H9 (cell line): ENCODE results near the gene NUP160. TPM values are rescaled to one million over a fixed set of nuclear protein-coding genes. Genes with fewer than 3 reads are reported as not detected.

ENCODE experiments used
- DNase-seq: peaks from one replicate; pipeline ENCODE4 v3.0.0-alpha.2; 2017
- H2AFZ ChIP-seq: one replicate; pipeline ENCODE4 v1.6.1; 2013; ENCODE audit warnings: mild to moderate bottlenecking, low read length, control low read depth, moderate library complexity
- H2AK5ac ChIP-seq: 2 replicates; pipeline ENCODE4 v1.6.1; 2013; ENCODE audit warnings: low read length, control low read depth, mixed read lengths; ENCODE audit not compliant: insufficient read length
- H2BK120ac ChIP-seq: one replicate; pipeline ENCODE4 v1.6.1; 2013; ENCODE audit warnings: low read depth, mild to moderate bottlenecking, low read length, control low read depth, inconsistent platforms; ENCODE audit not compliant: poor library complexity, severe bottlenecking
- H2BK12ac ChIP-seq: 2 replicates; pipeline ENCODE4 v1.6.1; 2013; ENCODE audit warnings: low read length, control low read depth, mixed read lengths, low read depth; ENCODE audit not compliant: insufficient read length
- H2BK15ac ChIP-seq: 2 replicates; pipeline ENCODE4 v1.6.1; 2013; ENCODE audit warnings: low read depth, low read length, control low read depth
- H2BK20ac ChIP-seq: one replicate; pipeline ENCODE4 v1.6.1; 2013; ENCODE audit warnings: low read depth, mild to moderate bottlenecking, low read length, control low read depth, inconsistent platforms; ENCODE audit not compliant: poor library complexity, severe bottlenecking
- H2BK5ac ChIP-seq: 2 replicates; pipeline ENCODE4 v1.6.1; 2013; ENCODE audit warnings: low read length, control low read depth, mixed read lengths; ENCODE audit not compliant: insufficient read length
- H3K14ac ChIP-seq: 2 replicates; pipeline ENCODE4 v1.6.1; 2013; ENCODE audit warnings: low read length, control low read depth; ENCODE audit not compliant: insufficient read depth
- H3K18ac ChIP-seq: 2 replicates; pipeline ENCODE4 v1.6.1; 2013; ENCODE audit warnings: low read depth, mild to moderate bottlenecking, mixed read lengths, low read length, control low read depth; ENCODE audit not compliant: insufficient read length
- H3K23ac ChIP-seq: 2 replicates; pipeline ENCODE4 v1.6.1; 2013; ENCODE audit warnings: low read length, control low read depth, mixed read lengths, low read depth; ENCODE audit not compliant: insufficient read length
- H3K23me2 ChIP-seq: 2 replicates; pipeline ENCODE4 v1.6.1; 2013; ENCODE audit warnings: low read depth, mild to moderate bottlenecking, mixed read lengths, low read length, control low read depth; ENCODE audit not compliant: insufficient read length, poor library complexity, severe bottlenecking
- H3K27ac ChIP-seq: 2 replicates; pipeline ENCODE4 v1.5.1; 2013; ENCODE audit warnings: low read length, control low read depth, mixed read lengths, low read depth; ENCODE audit not compliant: insufficient read length
- H3K27me3 ChIP-seq: 2 replicates; pipeline ENCODE4 v1.6.1; 2013; ENCODE audit warnings: low read length, control low read depth, inconsistent platforms; ENCODE audit not compliant: insufficient read depth
- H3K4ac ChIP-seq: 2 replicates; pipeline ENCODE4 v1.6.1; 2013; ENCODE audit warnings: low read depth, mild to moderate bottlenecking, control low read depth, inconsistent platforms, low read length, moderate library complexity
- H3K4me1 ChIP-seq: 2 replicates; pipeline ENCODE4 v1.6.1; 2013; ENCODE audit warnings: low read length, control low read depth, inconsistent platforms; ENCODE audit not compliant: insufficient read depth
- H3K4me2 ChIP-seq: 2 replicates; pipeline ENCODE4 v1.6.1; 2013; ENCODE audit warnings: low read length, control low read depth, mixed read lengths; ENCODE audit not compliant: insufficient read length, insufficient read depth
- H3K56ac ChIP-seq: 2 replicates; pipeline ENCODE4 v1.6.1; 2013; ENCODE audit warnings: low read depth, mild to moderate bottlenecking, mixed read lengths, low read length, control low read depth; ENCODE audit not compliant: insufficient read length
- H3K79me1 ChIP-seq: 2 replicates; pipeline ENCODE4 v1.6.1; 2013; ENCODE audit warnings: low read depth, mild to moderate bottlenecking, moderate library complexity, low read length, control low read depth, inconsistent platforms; ENCODE audit not compliant: insufficient read depth, poor library complexity, severe bottlenecking
- H3K79me2 ChIP-seq: 2 replicates; pipeline ENCODE4 v1.6.1; 2013; ENCODE audit warnings: low read length, control low read depth, inconsistent platforms; ENCODE audit not compliant: insufficient read depth
- H3K9ac ChIP-seq: 2 replicates; pipeline ENCODE4 v1.6.1; 2013; ENCODE audit warnings: low read length, control low read depth, mixed read lengths; ENCODE audit not compliant: insufficient read length; ENCODE audit errors: extremely low read depth
- H3K9me3 ChIP-seq: one replicate; pipeline ENCODE4 v1.6.1; 2013; ENCODE audit warnings: low read depth, low read length, inconsistent platforms; ENCODE audit not compliant: control insufficient read depth
- H3T11ph ChIP-seq: one replicate; pipeline ENCODE4 v1.6.1; 2013; ENCODE audit warnings: mild to moderate bottlenecking, low read length, control low read depth, inconsistent platforms
- H4K20me1 ChIP-seq: one replicate; pipeline ENCODE4 v1.6.1; 2013; ENCODE audit not compliant: control insufficient read depth, insufficient read length, insufficient read depth
- H4K5ac ChIP-seq: 2 replicates; pipeline ENCODE4 v1.6.1; 2013; ENCODE audit warnings: low read depth, mild to moderate bottlenecking, mixed read lengths, low read length, control low read depth; ENCODE audit not compliant: insufficient read length
- H4K8ac ChIP-seq: replicated peaks from 2 replicates; pipeline ENCODE4 v1.6.1; 2013; ENCODE audit warnings: low read length, control low read depth, mixed read lengths, low read depth; ENCODE audit not compliant: insufficient read length
- H4K91ac ChIP-seq: 2 replicates; pipeline ENCODE4 v1.6.1; 2013; ENCODE audit warnings: low read depth, mild to moderate bottlenecking, moderate library complexity, mixed read lengths, low read length, control low read depth; ENCODE audit not compliant: insufficient read length
- H3K27ac Mint-ChIP-seq, 3 experiments: 2 replicates in 2 of 3; 3 replicates in 1 of 3; pipeline ENCODE4 v1.8.0; 2020 to 2021; ENCODE audit warnings: mixed read lengths in 3 of 3, mild to moderate bottlenecking in 1 of 3, moderate library complexity in 1 of 3
- H3K27me3 Mint-ChIP-seq: 2 replicates; pipeline ENCODE4 v1.8.0; 2021; ENCODE audit warnings: low read depth, mild to moderate bottlenecking, moderate library complexity, mixed read lengths
- H3K36me3 Mint-ChIP-seq, 3 experiments: 2 replicates in 2 of 3; 3 replicates in 1 of 3; pipeline ENCODE4 v1.8.0; 2020 to 2021; ENCODE audit warnings: low read depth in 3 of 3, mixed read lengths in 3 of 3; ENCODE audit not compliant: insufficient read depth in 1 of 3
- H3K4me1 Mint-ChIP-seq, 2 experiments: 2 replicates each; pipeline ENCODE4 v1.8.0; 2020; ENCODE audit warnings: mixed read lengths in 2 of 2
- H3K4me3 Mint-ChIP-seq, 2 experiments: 2 replicates in 1 of 2; 3 replicates in 1 of 2; pipeline ENCODE4 v1.8.0; 2020 to 2021; ENCODE audit warnings: mild to moderate bottlenecking in 2 of 2, mixed read lengths in 2 of 2, moderate library complexity in 1 of 2
- H3K9me3 Mint-ChIP-seq, 2 experiments: 2 replicates in 1 of 2; 3 replicates in 1 of 2; pipeline ENCODE4 v1.8.0; 2020; ENCODE audit warnings: mild to moderate bottlenecking in 2 of 2, mixed read lengths in 2 of 2, moderate library complexity in 1 of 2
- CTCF ChIP-seq: fragments of 200-600 bp; sonication (generic); conservative IDR thresholded peaks from 3 replicates; pipeline ENCODE4 v1.8.0; 2021; ENCODE audit warnings: antibody characterized with exemption, mild to moderate bottlenecking
- WGBS: extraction: QIAGEN DNeasy Blood & Tissue Kit; methylation state at CpG from one replicate; pipeline ENCODE4 v1.1.7; 2013; ENCODE audit warnings: missing lambda C conversion rate, low lambda C conversion rate, mixed read lengths; ENCODE audit not compliant: insufficient read length; ENCODE audit errors: extremely low coverage; 5-methylcytosine and 5-hydroxymethylcytosine counted together
- total RNA-seq: library from RNA; stranded (reverse); gene quantifications from 2 replicates; pipeline ENCODE4 v1.2.1, GENCODE V29; 2021

The NUP160 gene
- total RNA-seq, 1 experiment from 2014 or later: 86.1 TPM

- H2AK5ac ChIP-seq: no peak overlapping the region
- H2BK15ac ChIP-seq: no peak overlapping the region
- no peak overlapping the region for H3K56ac ChIP-seq
- H3K9me3 ChIP-seq: no peaks in the 10 kb centered on the region
- no CpG with 5 or more reads among the region's 8 CpGs for WGBS
- Mint-ChIP-seq H3K4me3 (no peak overlapping the region), H3K4me1 (no peaks in the 10 kb centered on the region), H3K9me3 (no peaks in the 10 kb centered on the region), H3K36me3 (peaks cover 19 to 48% (median 42%) of the 10 kb centered on the region in 3 experiments; a peak in 6 of 7 replicates), H3K27ac (peak overlapping the region in 1 of 3 experiments; percentile 45; a peak in 2 of 7 replicates), H3K27me3 (no peaks in the 10 kb centered on the region; the same call in 1 of the 2 replicates)
- H4K5ac ChIP-seq: no peak overlapping the region
- H3K18ac ChIP-seq: no peak overlapping the region
- no peak overlapping the region for H3T11ph ChIP-seq
- H3K23me2 ChIP-seq: no peaks in the 10 kb centered on the region
- no peaks in the 10 kb centered on the region for H3K4me1 ChIP-seq
- H3K4ac ChIP-seq: no peak overlapping the region
- no peak overlapping the region for H2BK5ac ChIP-seq
- no peak for DNase-seq
- H4K8ac ChIP-seq: no peak overlapping the region
- no peak overlapping the region for H3K23ac ChIP-seq
- no peak for TF ChIP-seq CTCF
- H3K79me1 ChIP-seq: no peaks in the 10 kb centered on the region
- no peaks in the 10 kb centered on the region for H4K20me1 ChIP-seq
- H3K4me2 ChIP-seq: no peak overlapping the region
- H3K27ac ChIP-seq: peak overlapping the region; percentile 30
- H2BK120ac ChIP-seq: no peak overlapping the region
- no peak overlapping the region for H2AFZ ChIP-seq
- H3K14ac ChIP-seq: no peak overlapping the region
- H3K9ac ChIP-seq: no peak overlapping the region
- no peak overlapping the region for H2BK12ac ChIP-seq
- no peak overlapping the region for H2BK20ac ChIP-seq
- H4K91ac ChIP-seq: no peak overlapping the region
- H3K27me3 ChIP-seq: no peaks in the 10 kb centered on the region
- H3K79me2 ChIP-seq: no peaks in the 10 kb centered on the region
Observed at GRCh38 chr11:47775240-47775869, 72.8 kb downstream of the NUP160 start.
